HCT116 (cell line): Measurements from ENCODE around the gene PLCB1. TPM values are rescaled to one million over a fixed set of nuclear protein-coding genes. Genes with fewer than 3 reads are reported as not detected.

Experiments
- ATAC-seq: fragments of 200-7000 bp; cut with Tn5 transposase; 2 replicates; pipeline ENCODE4 v1.9.1; 2020; ENCODE audit warnings: mild to moderate bottlenecking, moderate library complexity
- BruUV-seq: library from RNA; stranded (reverse); fragments of 400-500 nt; replicated peaks from 2 replicates; lab custom pipeline; 2021; lab: Mats Ljungman, UMichigan
- CTCF ChIA-PET: fragments of 300-600 bp; sonication (Branson Sonifier 250); formaldehyde crosslinking; loops from one replicate; lab custom pipeline; 2021; ENCODE audit warnings: antibody characterized with exemption; lab: Charles Lee
- POLR2A ChIA-PET: fragments of 300-600, 350-600 bp; sonication (Branson Sonifier 250); formaldehyde crosslinking; loops from one replicate; lab custom pipeline; 2021; ENCODE audit warnings: antibody characterized with exemption; lab: Charles Lee
- RAD21 ChIA-PET, 2 experiments: fragments of 300-600 bp; sonication (Branson Sonifier 250); formaldehyde crosslinking; loops; one replicate each; lab custom pipeline; 2023; ENCODE audit warnings: low total read pairs in 2 of 2; ENCODE audit not compliant: uncharacterized antibody in 2 of 2, unreplicated experiment in 2 of 2, low non-redundant PET in 1 of 2; lab: Charles Lee
- DNase-seq: peaks from one replicate; pipeline ENCODE4 v3.0.0-alpha.2; 2010; ENCODE audit warnings: low read depth, low spot score
- H2AFZ ChIP-seq: fragments of 200-600 bp; shearing (Covaris generic), sonication (generic); 2 replicates; pipeline ENCODE4 v1.6.1; 2017; ENCODE audit warnings: low read depth, mixed run types, mixed read lengths, antibody characterized with exemption, low read length; ENCODE audit not compliant: poor library complexity, severe bottlenecking
- H3K27ac ChIP-seq: 2 replicates; pipeline ENCODE4 v1.5.1; 2012; ENCODE audit warnings: low read depth, low read length
- H3K27me3 ChIP-seq: fragments of 200-600 bp; sonication (generic); 2 replicates; pipeline ENCODE4 v1.6.1; 2016; ENCODE audit warnings: mixed run types, low read length, mixed read lengths; ENCODE audit not compliant: insufficient read depth
- H3K36me3 ChIP-seq, 2 experiments: fragments of 200-500 bp in 1 of 2; fragments of 200-600 bp in 1 of 2; sonication (Bioruptor generic) in 1 of 2; sonication (generic) in 1 of 2; 2 replicates each; pipeline versions ENCODE4 v1.5.1 to v1.6.1; 2014 to 2016; ENCODE audit warnings: low read length in 2 of 2, inconsistent platforms in 1 of 2, mixed read lengths in 1 of 2, mixed run types in 1 of 2; ENCODE audit not compliant: insufficient read depth in 2 of 2, control insufficient read depth in 1 of 2
- H3K4me1 ChIP-seq, 2 experiments: fragments of 200-600 bp in 1 of 2; sonication (generic) in 1 of 2; 2 replicates each; pipeline versions ENCODE4 v1.5.1 to v1.6.1; 2012 to 2017; ENCODE audit warnings: low read length in 2 of 2, inconsistent platforms in 1 of 2, mild to moderate bottlenecking in 1 of 2, mixed read lengths in 1 of 2, mixed run types in 1 of 2, moderate library complexity in 1 of 2; ENCODE audit not compliant: insufficient read depth in 2 of 2, control insufficient read depth in 1 of 2
- H3K4me2 ChIP-seq: fragments of 200-600 bp; sonication (generic); 2 replicates; pipeline ENCODE4 v1.6.1; 2017; ENCODE audit warnings: mixed run types, low read length, mixed read lengths
- H3K4me3 ChIP-seq, 2 experiments: fragments of 200-600 bp in 1 of 2; sonication (generic) in 1 of 2; replicated peaks in 1 of 2; 2 replicates each; pipeline ENCODE4 v1.5.1; 2011 to 2016; ENCODE audit warnings: low read length in 2 of 2, control low read depth in 1 of 2, low read depth in 1 of 2, mild to moderate bottlenecking in 1 of 2, mixed read lengths in 1 of 2, mixed run types in 1 of 2
- H3K79me2 ChIP-seq: fragments of 200-600 bp; sonication (generic); 2 replicates; pipeline ENCODE4 v1.6.1; 2017; ENCODE audit warnings: mild to moderate bottlenecking, mixed run types, low read length, moderate library complexity, mixed read lengths; ENCODE audit not compliant: insufficient read depth
- H3K9ac ChIP-seq: fragments of 200-600 bp; sonication (generic); 2 replicates; pipeline ENCODE4 v1.6.1; 2016; ENCODE audit warnings: low read length, mixed read lengths
- H3K9me2 ChIP-seq: fragments of 200-600 bp; sonication (generic), shearing (Covaris generic); 2 replicates; pipeline ENCODE4 v1.6.1; 2017; ENCODE audit warnings: mixed run types, mild to moderate bottlenecking, moderate library complexity; ENCODE audit not compliant: insufficient read depth
- H3K9me3 ChIP-seq, 2 experiments: fragments of 200-500 bp in 1 of 2; fragments of 200-600 bp in 1 of 2; sonication (Bioruptor generic) in 1 of 2; sonication (generic) in 1 of 2; 2 replicates each; pipeline ENCODE4 v1.6.1; 2014 to 2017; ENCODE audit warnings: low read length in 2 of 2, mixed read lengths in 2 of 2, inconsistent platforms in 1 of 2, low read depth in 1 of 2, mild to moderate bottlenecking in 1 of 2, mixed run types in 1 of 2, moderate library complexity in 1 of 2; ENCODE audit not compliant: control insufficient read depth in 1 of 2, insufficient read depth in 1 of 2
- H4K20me1 ChIP-seq: fragments of 200-600 bp; sonication (generic), shearing (Covaris generic); 2 replicates; pipeline ENCODE4 v1.6.1; 2017; ENCODE audit warnings: mixed run types, mild to moderate bottlenecking, moderate library complexity; ENCODE audit not compliant: insufficient read depth
- EGR1 ChIP-seq: IDR thresholded peaks from 2 replicates; pipeline ENCODE4 v1.6.1; 2012; ENCODE audit warnings: low read depth
- ELF1 ChIP-seq: IDR thresholded peaks from 2 replicates; pipeline ENCODE4 v1.6.1; 2012; ENCODE audit warnings: low read depth, borderline replicate concordance
- EZH2 ChIP-seq: fragments of 200-600 bp; sonication (generic); IDR thresholded peaks from 2 replicates; pipeline ENCODE4 v1.6.1; 2017; ENCODE audit warnings: antibody characterized with exemption, mixed run types
- EZH2phosphoT487 ChIP-seq: fragments of 200-600 bp; IDR thresholded peaks from 2 replicates; pipeline ENCODE4 v1.6.1; 2018; ENCODE audit warnings: antibody characterized with exemption, borderline replicate concordance
- FOSL1 ChIP-seq: IDR thresholded peaks from 2 replicates; pipeline ENCODE4 v1.6.1; 2012; ENCODE audit warnings: low read depth
- JUND ChIP-seq: IDR thresholded peaks from 2 replicates; pipeline ENCODE4 v1.6.1; 2012
- MAX ChIP-seq: IDR thresholded peaks from 2 replicates; pipeline ENCODE4 v1.6.1; 2012
- POLR2A ChIP-seq: IDR thresholded peaks from 2 replicates; pipeline ENCODE4 v1.7.0; 2011; ENCODE audit warnings: borderline replicate concordance; ENCODE audit not compliant: insufficient read depth, insufficient read length; ENCODE audit errors: extremely low read depth
- RAD21 ChIP-seq: IDR thresholded peaks from 2 replicates; pipeline ENCODE4 v1.6.1; 2012; ENCODE audit warnings: low read depth, mild to moderate bottlenecking
- REST ChIP-seq: IDR thresholded peaks from 2 replicates; pipeline ENCODE4 v1.6.1; 2012; ENCODE audit warnings: low read depth
- SIN3A ChIP-seq: IDR thresholded peaks from 2 replicates; pipeline ENCODE4 v1.6.1; 2012; ENCODE audit warnings: low read depth
- SRF ChIP-seq: IDR thresholded peaks from 2 replicates; pipeline ENCODE4 v1.6.1; 2012; ENCODE audit warnings: low read depth
- TCF7L2 ChIP-seq: IDR thresholded peaks from 2 replicates; pipeline ENCODE4 v1.7.0; 2011; ENCODE audit warnings: borderline replicate concordance, inconsistent platforms; ENCODE audit not compliant: insufficient read depth, insufficient read length; ENCODE audit errors: extremely low read depth
- YY1 ChIP-seq: IDR thresholded peaks from 2 replicates; pipeline ENCODE4 v1.6.1; 2011; ENCODE audit warnings: low read length, low read depth, moderate library complexity, mild to moderate bottlenecking; ENCODE audit not compliant: insufficient replicate concordance; ENCODE audit errors: extremely low read depth
- ZBTB33 ChIP-seq: IDR thresholded peaks from 2 replicates; pipeline ENCODE4 v1.6.1; 2011; ENCODE audit warnings: mild to moderate bottlenecking, low read length, moderate library complexity; ENCODE audit not compliant: insufficient replicate concordance; ENCODE audit errors: extremely low read depth
- ZFX ChIP-seq: fragments of 450-650 bp; IDR thresholded peaks from 2 replicates; pipeline ENCODE4 v1.6.1; 2017
- ZNF274 ChIP-seq: fragments of 200-500 bp; sonication (Bioruptor generic); IDR thresholded peaks from 2 replicates; pipeline ENCODE4 v1.6.1; 2014; ENCODE audit warnings: mild to moderate bottlenecking, low read depth, low read length, inconsistent platforms
- intact Hi-C: fragments of 100-400 bp; cut with micrococcal nuclease; formaldehyde crosslinking; loops from 2 replicates; pipeline ENCODE4 v1.10.0; 2022
- total RNA-seq: library from RNA; stranded (reverse); gene quantifications from one replicate; pipeline ENCODE4 v1.2.1, GENCODE V29; 2021; ENCODE audit not compliant: unreplicated experiment

The PLCB1 gene
- total RNA-seq, 1 experiment from 2014 or later, result 15.8 TPM

- CTCF ChIA-PET, result no interaction called here
- Histone ChIP-seq H3K4me1 (peaks cover 0 to 4% of the 10 kb centered on the region in 2 experiments; a peak in 1 of 4 replicates), H3K79me2 (no peaks in the 10 kb centered on the region), H3K9me2 (no peaks in the 10 kb centered on the region), H3K36me3 (no peaks in the 10 kb centered on the region), H2AFZ (no peak overlapping the region), H3K4me2 (no peak overlapping the region), H3K9ac (no peak overlapping the region), H3K4me3 (no peak overlapping the region), H3K27me3 (no peaks in the 10 kb centered on the region), H3K27ac (no peak overlapping the region), H4K20me1 (no peaks in the 10 kb centered on the region), H3K9me3 (no peaks in the 10 kb centered on the region)
- TF ChIP-seq JUND, result no peak
- TF ChIP-seq SRF, result no peak
- no peak for TF ChIP-seq EZH2phosphoT487
- TF ChIP-seq ZBTB33, result no peak
- ATAC-seq (no peak), DNase-seq (no peak)
- intact Hi-C loops, result no loop called here
- POLR2A ChIA-PET, result no interaction called here
- RAD21 ChIA-PET, result no interaction called here
- no TSS peak for BruUV-seq
Observed at GRCh38 chr20:8782804-8783203, 650.7 kb downstream of the PLCB1 start.

GRCh38 chr20:8783734-8784133 lies 651.7 kb downstream of the PLCB1 start:
- Histone ChIP-seq H3K4me2 (no peak overlapping the region), H2AFZ (no peak overlapping the region), H3K27ac (no peak overlapping the region), H3K9me2 (no peaks in the 10 kb centered on the region), H3K79me2 (no peaks in the 10 kb centered on the region), H3K27me3 (no peaks in the 10 kb centered on the region), H3K9me3 (no peaks in the 10 kb centered on the region), H3K36me3 (no peaks in the 10 kb centered on the region), H3K4me3 (no peak overlapping the region), H3K9ac (no peak overlapping the region), H3K4me1 (peaks cover 0 to 4% of the 10 kb centered on the region in 2 experiments; a peak in 1 of 4 replicates), H4K20me1 (no peaks in the 10 kb centered on the region)
- intact Hi-C loops, result no loop called here
- RAD21 ChIA-PET, result no interaction called here
- CTCF ChIA-PET, result no interaction called here
- no peak for ATAC-seq
- BruUV-seq, result no TSS peak
- DNase-seq, result no peak
- POLR2A ChIA-PET, result no interaction called here
- no peak for TF ChIP-seq EZH2phosphoT487
- TF ChIP-seq ZFX, result no peak
- TF ChIP-seq SRF, result no peak
- TF ChIP-seq POLR2A, result no peak
- no peak for TF ChIP-seq MAX
- no peak for TF ChIP-seq SIN3A
- TF ChIP-seq JUND, result no peak
- TF ChIP-seq ELF1, result no peak
- no peak for TF ChIP-seq ZNF274
- TF ChIP-seq FOSL1, result no peak
- TF ChIP-seq RAD21, result no peak
- no peak for TF ChIP-seq EGR1
- no peak for TF ChIP-seq REST
- TF ChIP-seq EZH2, result no peak
- TF ChIP-seq TCF7L2, result no peak
- TF ChIP-seq YY1, result no peak
